Astrocyte of the spinal cord (primary cell): ENCODE data around the gene WDR86.

ENCODE experiments used
- DNase-seq: peaks from one replicate; pipeline ENCODE4 v3.0.0; 2011; ENCODE audit warnings: low read depth, low spot score
- H3K4me3 ChIP-seq: 2 replicates; pipeline ENCODE4 v1.5.1; 2011; ENCODE audit warnings: low read depth, mild to moderate bottlenecking, low read length, moderate library complexity
- CTCF ChIP-seq: IDR thresholded peaks from 2 replicates; pipeline ENCODE4 v1.5.1; 2012; ENCODE audit warnings: low read depth, mild to moderate bottlenecking, low read length, inconsistent platforms
- in situ Hi-C: cut with HindIII; loops from 2 replicates; pipeline ENCODE4 v1.10.0; 2017; ENCODE audit warnings: low sequenced_read_pairs

WDR86 gene

GRCh38 chr7:151454305-151454704 is 44.5 kb upstream of the WDR86 start:
- DNase-seq, result no peak
- H3K4me3 ChIP-seq, result no peak overlapping the region
- in situ Hi-C loops, result no loop called here
- TF ChIP-seq CTCF, result no peak

DNA sequence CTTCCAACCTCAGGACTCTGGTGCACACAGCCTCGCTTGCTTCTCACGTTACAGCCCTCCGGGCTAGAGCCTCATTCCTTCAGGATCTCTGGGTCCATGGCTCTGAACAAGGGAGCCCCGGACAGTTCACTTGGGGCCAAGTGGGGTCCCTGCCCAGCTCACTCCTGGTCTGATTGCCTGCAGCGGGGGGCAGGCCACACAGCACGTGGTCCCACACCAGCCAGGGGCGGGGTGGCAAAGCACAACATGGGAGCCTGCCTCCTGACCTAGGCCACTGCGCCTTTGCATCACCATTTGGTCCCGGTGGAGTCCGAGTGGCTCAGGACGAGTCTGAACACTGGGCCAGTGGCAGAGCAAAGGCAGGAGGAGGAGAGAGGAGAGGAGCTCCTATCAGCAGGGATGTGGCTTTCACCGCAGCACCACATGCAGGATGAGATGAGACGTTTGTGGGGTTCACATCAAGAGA is 43.5 kb upstream of the WDR86 start:
- in situ Hi-C loops, result no loop called here
- H3K4me3 ChIP-seq, result no peak overlapping the region
- TF ChIP-seq CTCF, result no peak
- DNase-seq, result no peak

DNA sequence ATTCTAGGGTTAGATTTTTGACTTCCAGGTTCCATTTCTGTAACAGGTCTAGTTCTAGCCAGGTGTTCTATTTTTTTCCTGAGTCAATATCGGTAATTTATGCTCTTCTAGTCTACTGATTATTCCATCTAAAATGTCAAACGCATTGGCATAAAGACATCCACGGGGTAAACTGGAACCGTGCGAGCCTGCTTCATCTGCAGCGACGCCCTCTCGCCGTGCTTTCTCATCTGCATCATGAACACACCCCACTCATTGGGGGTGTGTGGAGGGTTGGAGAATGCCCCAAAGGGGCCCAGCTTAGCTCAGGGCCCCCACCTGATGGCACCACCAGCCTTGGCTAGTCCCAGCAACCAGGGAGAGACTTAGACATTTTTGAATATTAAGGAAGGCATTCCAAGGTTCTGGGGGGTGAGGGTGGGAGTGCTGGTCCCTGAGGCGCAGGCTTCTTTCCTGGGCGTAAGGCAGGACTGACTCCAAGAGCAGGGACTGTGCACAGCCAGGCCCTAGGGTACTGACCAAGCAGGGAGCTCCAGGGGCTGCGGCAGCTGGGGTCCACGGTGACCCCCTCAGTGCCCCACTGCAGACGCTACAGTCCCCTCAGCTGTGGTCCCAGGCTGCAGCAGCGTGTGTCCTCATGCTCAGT is 43.0 kb upstream of the WDR86 start:
- in situ Hi-C loops, result no loop called here
- no peak for TF ChIP-seq CTCF
- no peak for DNase-seq

GRCh38 chr7:151451626-151452571 is 42.1 kb upstream of the WDR86 start:
- in situ Hi-C loops, result no loop called here
- no peak for DNase-seq

More for the DNA sequence above, 43.0 kb upstream of the WDR86 start:
- no peak overlapping the region for H3K4me3 ChIP-seq

DNA sequence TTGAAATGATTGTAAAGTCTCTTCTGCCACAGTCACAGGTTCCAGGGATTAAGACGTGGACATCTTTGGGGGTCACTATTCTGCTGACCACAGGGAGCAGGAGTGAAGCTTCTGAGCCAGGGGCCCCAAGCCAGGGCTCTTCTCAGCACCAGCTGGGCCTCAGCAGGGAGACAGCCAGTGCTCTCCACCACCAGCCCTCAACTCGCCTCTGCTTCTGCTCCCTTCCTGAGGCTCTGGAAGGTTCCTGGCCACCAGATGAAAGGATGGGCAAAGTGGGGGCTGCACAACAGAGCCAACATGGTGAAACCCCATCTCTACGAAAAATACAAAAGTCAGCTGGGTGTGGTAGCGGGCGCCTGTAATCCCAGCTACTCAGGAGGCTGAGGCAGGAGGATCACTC is 41.3 kb upstream of the WDR86 start:
- TF ChIP-seq CTCF, result no peak
- in situ Hi-C loops, result no loop called here
- H3K4me3 ChIP-seq, result no peak overlapping the region
- no peak for DNase-seq

More at GRCh38 chr7:151451626-151452571, 42.1 kb upstream of the WDR86 start:
- no peak for TF ChIP-seq CTCF
- H3K4me3 ChIP-seq, result no peak overlapping the region

DNA sequence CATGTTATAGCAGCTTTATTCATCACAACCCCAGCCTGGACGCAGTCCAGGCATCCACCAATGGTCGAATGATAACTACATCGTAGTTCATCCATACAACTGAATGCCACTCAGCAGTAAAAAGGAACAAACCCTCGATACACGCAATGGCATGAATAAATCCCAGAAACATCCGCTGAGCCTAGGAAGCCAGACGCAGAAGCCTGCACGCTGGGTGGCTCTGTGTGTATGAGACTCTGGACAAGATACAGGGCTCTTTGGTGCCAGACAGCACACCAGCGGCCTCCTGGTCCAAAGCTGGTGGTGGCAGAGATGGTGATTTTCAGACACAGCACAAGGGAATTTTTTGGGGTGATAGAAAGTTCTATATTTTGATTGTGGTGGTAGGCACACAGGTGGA is 40.2 kb upstream of the WDR86 start:
- TF ChIP-seq CTCF, result no peak
- no peak for DNase-seq
- in situ Hi-C loops, result no loop called here
- no peak overlapping the region for H3K4me3 ChIP-seq
